Measurements from ENCODE around the gene MBD3L4. TPM values are rescaled to one million over a fixed set of nuclear protein-coding genes. Genes with fewer than 3 reads are reported as not detected.

The MBD3L4 gene
- total and polyA plus RNA-seq, 2 of the 13 experiments (the other 11 are each of a cell fraction or from before 2014, with no cell fraction given) = not detected

DNA sequence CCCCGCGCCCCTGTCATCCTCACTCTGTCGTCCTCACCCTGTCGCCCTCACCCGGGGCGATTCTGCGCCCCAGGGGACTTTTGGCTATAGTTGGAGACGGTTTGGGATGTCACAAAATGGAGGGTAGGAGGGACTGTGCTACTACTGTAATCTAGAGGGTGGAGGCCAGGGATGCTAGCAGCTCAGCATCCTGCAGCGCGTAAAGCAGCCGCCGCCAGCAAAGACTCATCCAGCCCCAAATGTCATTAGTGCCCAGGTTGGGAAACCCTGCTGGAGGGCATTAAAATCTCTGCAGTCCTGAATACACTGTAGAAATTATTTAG is 29.9 kb upstream of the MBD3L4 start (continued):
- TF ChIP-seq, protein P1, sequence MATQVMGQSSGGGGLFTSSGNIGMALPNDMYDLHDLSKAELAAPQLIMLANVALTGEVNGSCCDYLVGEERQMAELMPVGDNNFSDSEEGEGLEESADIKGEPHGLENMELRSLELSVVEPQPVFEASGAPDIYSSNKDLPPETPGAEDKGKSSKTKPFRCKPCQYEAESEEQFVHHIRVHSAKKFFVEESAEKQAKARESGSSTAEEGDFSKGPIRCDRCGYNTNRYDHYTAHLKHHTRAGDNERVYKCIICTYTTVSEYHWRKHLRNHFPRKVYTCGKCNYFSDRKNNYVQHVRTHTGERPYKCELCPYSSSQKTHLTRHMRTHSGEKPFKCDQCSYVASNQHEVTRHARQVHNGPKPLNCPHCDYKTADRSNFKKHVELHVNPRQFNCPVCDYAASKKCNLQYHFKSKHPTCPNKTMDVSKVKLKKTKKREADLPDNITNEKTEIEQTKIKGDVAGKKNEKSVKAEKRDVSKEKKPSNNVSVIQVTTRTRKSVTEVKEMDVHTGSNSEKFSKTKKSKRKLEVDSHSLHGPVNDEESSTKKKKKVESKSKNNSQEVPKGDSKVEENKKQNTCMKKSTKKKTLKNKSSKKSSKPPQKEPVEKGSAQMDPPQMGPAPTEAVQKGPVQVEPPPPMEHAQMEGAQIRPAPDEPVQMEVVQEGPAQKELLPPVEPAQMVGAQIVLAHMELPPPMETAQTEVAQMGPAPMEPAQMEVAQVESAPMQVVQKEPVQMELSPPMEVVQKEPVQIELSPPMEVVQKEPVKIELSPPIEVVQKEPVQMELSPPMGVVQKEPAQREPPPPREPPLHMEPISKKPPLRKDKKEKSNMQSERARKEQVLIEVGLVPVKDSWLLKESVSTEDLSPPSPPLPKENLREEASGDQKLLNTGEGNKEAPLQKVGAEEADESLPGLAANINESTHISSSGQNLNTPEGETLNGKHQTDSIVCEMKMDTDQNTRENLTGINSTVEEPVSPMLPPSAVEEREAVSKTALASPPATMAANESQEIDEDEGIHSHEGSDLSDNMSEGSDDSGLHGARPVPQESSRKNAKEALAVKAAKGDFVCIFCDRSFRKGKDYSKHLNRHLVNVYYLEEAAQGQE (IDR thresholded peaks at IDR 0.05; ENCODE audit: borderline replicate concordance in 1 of 2, low read depth in 1 of 2, low read length in 2 of 2) = no peak
- no peak for TF ChIP-seq ZNF180 (CRISPR knock-in tag; IDR thresholded peaks at IDR 0.05; ENCODE audit: borderline replicate concordance, low read depth)
- no peak for TF ChIP-seq KDM1A (CRISPR knock-in tag; IDR thresholded peaks at IDR 0.05)
- peak; percentile 1 for TF ChIP-seq XRCC5 (optimal IDR thresholded peaks at IDR 0.05; ENCODE audit: low read length)
- TF ChIP-seq, protein P2, sequence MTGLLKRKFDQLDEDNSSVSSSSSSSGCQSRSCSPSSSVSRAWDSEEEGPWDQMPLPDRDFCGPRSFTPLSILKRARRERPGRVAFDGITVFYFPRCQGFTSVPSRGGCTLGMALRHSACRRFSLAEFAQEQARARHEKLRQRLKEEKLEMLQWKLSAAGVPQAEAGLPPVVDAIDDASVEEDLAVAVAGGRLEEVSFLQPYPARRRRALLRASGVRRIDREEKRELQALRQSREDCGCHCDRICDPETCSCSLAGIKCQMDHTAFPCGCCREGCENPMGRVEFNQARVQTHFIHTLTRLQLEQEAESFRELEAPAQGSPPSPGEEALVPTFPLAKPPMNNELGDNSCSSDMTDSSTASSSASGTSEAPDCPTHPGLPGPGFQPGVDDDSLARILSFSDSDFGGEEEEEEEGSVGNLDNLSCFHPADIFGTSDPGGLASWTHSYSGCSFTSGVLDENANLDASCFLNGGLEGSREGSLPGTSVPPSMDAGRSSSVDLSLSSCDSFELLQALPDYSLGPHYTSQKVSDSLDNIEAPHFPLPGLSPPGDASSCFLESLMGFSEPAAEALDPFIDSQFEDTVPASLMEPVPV (CRISPR knock-in tag; IDR thresholded peaks at IDR 0.05) = no peak; the same call in 1 of the 2 replicates
- TF ChIP-seq, protein P3, sequence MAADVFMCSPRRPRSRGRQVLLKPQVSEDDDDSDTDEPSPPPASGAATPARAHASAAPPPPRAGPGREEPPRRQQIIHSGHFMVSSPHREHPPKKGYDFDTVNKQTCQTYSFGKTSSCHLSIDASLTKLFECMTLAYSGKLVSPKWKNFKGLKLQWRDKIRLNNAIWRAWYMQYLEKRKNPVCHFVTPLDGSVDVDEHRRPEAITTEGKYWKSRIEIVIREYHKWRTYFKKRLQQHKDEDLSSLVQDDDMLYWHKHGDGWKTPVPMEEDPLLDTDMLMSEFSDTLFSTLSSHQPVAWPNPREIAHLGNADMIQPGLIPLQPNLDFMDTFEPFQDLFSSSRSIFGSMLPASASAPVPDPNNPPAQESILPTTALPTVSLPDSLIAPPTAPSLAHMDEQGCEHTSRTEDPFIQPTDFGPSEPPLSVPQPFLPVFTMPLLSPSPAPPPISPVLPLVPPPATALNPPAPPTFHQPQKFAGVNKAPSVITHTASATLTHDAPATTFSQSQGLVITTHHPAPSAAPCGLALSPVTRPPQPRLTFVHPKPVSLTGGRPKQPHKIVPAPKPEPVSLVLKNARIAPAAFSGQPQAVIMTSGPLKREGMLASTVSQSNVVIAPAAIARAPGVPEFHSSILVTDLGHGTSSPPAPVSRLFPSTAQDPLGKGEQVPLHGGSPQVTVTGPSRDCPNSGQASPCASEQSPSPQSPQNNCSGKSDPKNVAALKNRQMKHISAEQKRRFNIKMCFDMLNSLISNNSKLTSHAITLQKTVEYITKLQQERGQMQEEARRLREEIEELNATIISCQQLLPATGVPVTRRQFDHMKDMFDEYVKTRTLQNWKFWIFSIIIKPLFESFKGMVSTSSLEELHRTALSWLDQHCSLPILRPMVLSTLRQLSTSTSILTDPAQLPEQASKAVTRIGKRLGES (CRISPR knock-in tag; IDR thresholded peaks at IDR 0.05; ENCODE audit: borderline replicate concordance) = no peak
- TF ChIP-seq ZSCAN20 (CRISPR knock-in tag; IDR thresholded peaks at IDR 0.05; ENCODE audit: borderline replicate concordance) = no peak
- no peak for TF ChIP-seq ZNF207 (IDR thresholded peaks at IDR 0.05; ENCODE audit: borderline replicate concordance)
- TF ChIP-seq CREM (IDR thresholded peaks at IDR 0.05) = no peak
- no peak for TF ChIP-seq CREM (CRISPR knock-in tag; IDR thresholded peaks at IDR 0.05)
- no peak for TF ChIP-seq NFKBIZ (CRISPR knock-in tag; IDR thresholded peaks at IDR 0.05)
- no peak for TF ChIP-seq MTA3 (CRISPR knock-in tag; IDR thresholded peaks at IDR 0.05)
- no peak for TF ChIP-seq DNMT1 (CRISPR knock-in tag; IDR thresholded peaks at IDR 0.05)
- no peak for TF ChIP-seq HOXA9 (CRISPR knock-in tag; IDR thresholded peaks at IDR 0.05; ENCODE audit: borderline replicate concordance)
- no peak for TF ChIP-seq TARDBP (CRISPR knock-in tag; IDR thresholded peaks at IDR 0.05)
- no peak for TF ChIP-seq FOXK2 (IDR thresholded peaks at IDR 0.05)
- TF ChIP-seq, protein P4, sequence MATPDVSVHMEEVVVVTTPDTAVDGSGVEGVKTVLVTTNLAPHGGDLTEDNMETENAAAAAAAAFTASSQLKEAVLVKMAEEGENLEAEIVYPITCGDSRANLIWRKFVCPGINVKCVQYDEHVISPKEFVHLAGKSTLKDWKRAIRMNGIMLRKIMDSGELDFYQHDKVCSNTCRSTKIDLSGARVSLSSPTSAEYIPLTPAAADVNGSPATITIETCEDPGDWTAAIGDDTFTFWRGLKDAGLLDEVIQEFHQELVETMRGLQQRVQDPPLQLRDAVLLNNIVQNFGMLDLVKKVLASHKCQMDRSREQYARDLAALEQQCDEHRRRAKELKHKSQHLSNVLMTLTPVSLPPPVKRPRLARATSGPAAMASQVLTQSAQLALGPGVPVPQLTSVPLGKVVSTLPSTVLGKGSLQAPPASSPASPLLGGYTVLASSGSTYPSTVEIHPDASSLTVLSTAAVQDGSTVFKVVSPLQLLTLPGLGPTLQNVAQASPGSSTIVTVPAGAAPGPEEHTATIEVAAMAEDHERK (CRISPR knock-in tag; IDR thresholded peaks at IDR 0.05; ENCODE audit: low read depth) = no peak
- no peak for TF ChIP-seq ZFP82 (CRISPR knock-in tag; IDR thresholded peaks at IDR 0.05; ENCODE audit: borderline replicate concordance)
- TF ChIP-seq ZNF382 (CRISPR knock-in tag; IDR thresholded peaks at IDR 0.05; ENCODE audit: borderline replicate concordance) = no peak
- no peak for TF ChIP-seq GATAD1 (CRISPR knock-in tag; IDR thresholded peaks at IDR 0.05)
